Measurements from ENCODE around the gene EPHA10.
"Not testable (repeated sequence)": the region's sequence is repeated elsewhere in the genome, so short reads cannot be mapped to it uniquely, and the experiment has no call there.

The EPHA10 gene

DNA sequence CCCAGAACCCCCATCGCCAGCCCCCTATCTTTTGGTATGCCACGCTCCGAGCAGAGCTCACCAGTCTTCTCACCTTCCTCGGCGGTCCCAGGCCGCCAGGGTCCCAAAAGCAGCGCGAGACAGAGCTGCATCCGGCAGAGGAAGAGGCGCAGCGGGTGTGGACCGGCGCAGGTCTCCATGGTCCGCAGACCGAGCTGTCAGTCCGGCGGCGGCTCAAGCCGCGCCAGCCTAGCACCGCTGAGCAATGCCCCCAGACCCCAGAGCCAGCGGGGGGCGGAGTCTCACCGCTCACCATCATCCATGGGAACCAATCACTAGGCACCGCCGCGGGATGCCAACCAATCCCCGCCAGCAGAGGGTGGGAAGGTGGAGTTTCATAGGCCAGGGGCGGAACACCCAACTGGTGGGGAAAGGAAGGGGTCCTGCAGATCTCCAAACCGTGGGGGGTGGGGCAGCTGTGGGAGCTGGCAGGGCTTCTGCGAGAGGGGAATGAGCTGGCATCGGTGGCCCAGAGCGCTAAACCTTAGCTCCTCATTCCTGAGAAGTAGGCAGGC, at the start of gene EPHA10:
Gene EPHA10, minus strand, starts transcription at position 233 of the 554 bp plus-strand sequence. Its CDS starts 54 bp downstream, at position 179.
- peak; percentile 87 for DNase-seq

DNA sequence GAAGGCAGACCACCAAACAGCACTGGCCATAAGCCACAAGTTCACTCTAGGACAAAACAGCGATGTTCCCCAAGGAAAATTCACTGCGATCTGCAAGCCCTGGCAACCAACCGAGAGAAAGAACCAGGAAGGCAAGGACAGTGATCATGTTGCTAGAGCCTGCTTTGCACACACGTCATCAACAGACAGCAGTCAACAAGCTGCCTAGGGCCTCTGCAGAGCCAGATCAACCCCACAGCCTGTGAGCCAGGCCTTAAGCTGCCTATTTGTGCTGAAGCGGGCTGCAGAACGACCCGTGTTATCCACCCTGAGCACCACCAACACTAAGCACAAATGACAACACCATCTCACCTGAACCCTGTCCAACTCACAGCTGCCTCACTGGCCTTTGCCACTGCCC, 49.3 kb upstream of the EPHA10 start:
- DNase-seq = peak; percentile 24

DNA sequence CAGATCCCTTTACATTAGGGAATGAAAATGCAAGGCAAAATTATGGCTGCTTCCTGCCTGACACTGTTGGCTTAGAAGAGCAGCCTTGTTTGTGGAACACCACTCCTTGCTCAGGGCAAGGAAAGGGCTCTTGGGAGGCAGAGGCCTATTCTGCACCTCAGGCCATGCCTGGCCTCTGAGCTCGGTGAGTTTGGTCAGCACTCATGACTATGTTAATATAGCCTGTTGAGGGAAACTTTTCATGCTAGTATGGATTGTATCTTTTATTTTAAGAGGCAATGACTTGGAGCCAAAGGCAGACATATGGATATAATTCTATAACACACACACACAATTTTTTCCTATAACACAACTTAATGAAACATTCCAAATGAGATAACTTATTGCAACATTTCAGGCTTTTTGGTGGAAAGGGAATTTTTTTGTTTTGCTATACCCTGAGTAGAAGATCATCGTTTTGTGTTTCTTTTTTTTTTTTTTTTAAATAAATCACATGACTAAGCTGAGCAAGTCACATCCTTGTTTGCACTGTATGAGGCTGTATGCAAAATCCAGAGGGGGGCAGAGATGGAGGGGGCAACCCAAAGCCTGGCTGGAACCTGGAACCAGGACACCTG, 48.7 kb upstream of the EPHA10 start:
- DNase-seq = peak; percentile 38

DNA sequence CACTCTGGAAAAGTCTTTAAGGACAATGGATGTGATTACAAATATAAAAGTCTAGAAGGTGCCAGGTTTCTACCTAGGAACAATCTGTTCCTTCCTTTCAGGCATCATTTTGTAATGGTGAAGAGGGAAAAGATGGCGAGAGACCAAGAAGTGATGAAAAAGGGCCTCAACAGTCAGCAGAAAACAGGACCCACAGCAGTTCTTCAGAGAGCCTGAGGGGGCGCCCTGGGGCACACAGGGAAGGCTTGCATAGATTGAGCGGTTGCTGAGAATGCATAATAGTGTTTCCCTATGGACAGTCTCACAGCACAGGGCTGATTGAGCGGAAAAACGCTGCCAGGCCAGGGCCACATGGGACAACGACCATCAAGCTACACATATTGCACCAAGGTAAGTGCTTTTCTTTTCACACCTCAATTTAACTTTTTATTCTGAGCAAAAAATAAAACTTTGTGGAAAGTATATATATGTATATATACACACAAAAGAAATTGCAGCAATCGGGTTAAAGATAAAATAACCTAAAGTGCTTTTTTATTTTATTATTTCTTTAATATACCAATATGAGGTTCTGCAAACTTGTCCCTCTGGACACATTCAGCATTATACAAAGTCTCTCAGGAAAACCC, 46.2 kb upstream of the EPHA10 start:
- peak; percentile 91 for DNase-seq

GRCh38 chr1:37809942-37810341, 45.0 kb upstream of the EPHA10 start:
- no peak for DNase-seq

GRCh38 chr1:37808369-37809319, 43.7 kb upstream of the EPHA10 start:
- DNase-seq = no peak

DNA sequence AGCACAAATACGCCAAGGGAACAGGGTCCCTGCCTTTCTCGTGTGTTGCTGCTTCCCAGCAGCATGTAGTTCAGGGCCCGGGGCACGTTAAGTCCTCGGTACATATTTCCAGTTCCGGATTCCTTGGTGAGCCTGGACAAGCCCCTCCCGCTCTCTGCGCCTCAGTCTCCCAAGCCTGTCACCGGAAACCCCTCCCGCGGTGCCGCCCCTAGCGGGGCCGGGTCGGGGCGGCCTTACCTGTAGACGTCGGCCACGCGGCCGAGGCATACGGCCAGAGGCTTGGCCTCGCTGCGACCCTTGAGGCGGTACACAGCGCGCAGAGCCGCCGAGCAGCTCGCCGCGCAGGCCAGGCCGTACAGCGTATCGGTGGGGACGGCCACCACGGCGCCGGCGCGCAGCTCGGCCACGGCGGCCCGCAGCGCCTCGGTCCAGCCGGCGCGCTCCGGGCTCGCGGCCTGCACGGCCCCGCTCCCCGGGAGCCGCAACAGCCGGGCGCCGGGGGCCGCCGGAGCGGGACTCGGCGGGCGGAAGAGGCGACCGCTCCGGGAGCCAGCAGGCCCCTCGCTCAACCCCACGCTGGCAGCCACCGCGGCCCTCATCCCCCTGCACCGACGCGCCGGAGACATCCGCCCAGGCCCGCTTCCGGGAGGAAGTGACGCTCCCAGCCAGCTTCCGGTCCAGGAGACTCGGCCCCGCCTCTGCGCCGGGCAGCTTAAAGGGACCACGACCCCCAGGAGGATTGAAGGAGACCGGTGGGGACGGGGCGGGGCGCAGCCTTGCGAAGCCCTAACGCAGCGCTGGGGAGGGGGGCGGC, 42.8 kb upstream of the EPHA10 start, which contains the start of the genes C1orf122 and YRDC:
Gene C1orf122, plus strand, starts transcription at position 236 of the 814 bp plus-strand sequence. CDS start 615 bp downstream, outside the sequence.
Gene YRDC, minus strand, starts transcription at position 654 of the 814 bp plus-strand sequence. Its CDS starts 28 bp downstream, at position 626.
- peak; percentile 98 for DNase-seq

DNA sequence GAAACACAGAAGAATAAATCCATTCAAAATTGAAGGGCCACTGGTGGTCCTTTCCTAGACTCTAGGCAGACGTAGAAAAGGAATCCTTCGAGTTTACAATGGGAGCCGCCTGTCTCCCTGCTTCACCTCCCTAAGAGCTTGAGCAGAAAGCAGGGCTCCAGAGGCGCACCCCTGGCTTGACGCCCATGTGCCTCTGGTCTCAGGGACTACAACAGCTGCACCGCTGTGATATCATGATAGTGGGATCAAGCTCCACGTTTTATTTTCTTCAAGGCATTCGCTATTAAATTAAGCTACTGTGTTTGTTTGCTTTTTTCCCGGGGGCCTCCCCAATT, 42.3 kb upstream of the EPHA10 start:
- peak; percentile 4 for DNase-seq

DNA sequence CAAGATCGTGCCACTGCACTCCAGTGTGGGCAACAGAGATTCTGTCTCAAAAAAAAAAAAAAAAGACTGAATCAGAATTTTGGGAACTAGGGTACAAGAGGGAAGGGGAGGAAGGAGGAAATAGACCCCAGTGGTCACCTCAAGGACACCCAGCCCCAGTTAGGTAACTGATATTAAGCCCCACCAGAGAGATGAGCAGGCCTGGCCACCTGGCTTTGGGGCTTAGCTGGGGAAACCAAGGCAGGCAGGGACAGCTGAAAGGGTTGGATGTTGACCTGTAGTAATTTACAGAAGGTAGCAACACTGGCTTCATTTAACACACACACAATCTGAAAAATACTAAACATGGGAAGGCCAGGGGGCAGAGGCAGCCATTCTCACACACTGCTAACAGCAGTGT, 37.5 kb upstream of the EPHA10 start:
- DNase-seq = no peak

- no peak for DNase-seq
Measured at GRCh38 chr1:37797750-37798345, 32.9 kb upstream of the EPHA10 start.

DNA sequence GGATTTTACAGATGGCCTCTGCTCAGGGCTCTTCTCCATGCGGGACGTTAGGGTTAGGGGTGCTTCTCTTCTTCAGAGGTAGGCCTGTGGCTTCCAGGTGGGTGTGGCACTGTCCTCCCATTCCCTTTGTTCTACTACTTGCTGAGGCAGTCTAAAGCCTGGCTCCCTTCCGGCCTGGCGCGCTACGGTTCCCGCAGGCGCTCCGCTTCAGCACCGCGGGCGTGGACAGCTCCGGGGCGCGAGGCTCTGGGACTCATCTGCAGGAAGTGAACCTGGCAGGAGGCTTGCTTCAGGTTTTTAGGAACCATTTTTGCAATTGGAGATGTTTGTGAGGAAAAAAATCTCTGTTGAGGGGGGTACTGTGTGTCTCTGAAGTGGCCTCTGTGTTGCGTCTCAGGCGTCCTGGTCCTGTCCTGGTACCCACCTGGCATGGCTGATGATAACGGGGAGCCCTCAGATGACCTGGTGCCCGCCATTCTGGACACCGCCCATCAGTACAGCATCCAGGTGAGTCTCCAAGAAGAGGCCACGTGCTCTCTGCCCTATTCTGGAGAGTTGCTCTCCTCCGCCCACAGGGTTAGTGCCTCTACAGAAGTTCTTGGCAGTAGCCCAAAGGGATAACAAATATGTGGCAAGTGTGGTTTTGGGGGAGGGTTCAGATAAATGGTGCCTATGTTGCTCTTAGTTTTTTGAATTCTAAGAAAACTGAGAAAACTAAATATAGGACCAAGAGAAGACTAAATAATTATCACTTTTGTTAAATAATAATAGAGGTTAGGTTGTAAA, 30.6 kb upstream of the EPHA10 start:
- peak; percentile 81 for DNase-seq

DNA sequence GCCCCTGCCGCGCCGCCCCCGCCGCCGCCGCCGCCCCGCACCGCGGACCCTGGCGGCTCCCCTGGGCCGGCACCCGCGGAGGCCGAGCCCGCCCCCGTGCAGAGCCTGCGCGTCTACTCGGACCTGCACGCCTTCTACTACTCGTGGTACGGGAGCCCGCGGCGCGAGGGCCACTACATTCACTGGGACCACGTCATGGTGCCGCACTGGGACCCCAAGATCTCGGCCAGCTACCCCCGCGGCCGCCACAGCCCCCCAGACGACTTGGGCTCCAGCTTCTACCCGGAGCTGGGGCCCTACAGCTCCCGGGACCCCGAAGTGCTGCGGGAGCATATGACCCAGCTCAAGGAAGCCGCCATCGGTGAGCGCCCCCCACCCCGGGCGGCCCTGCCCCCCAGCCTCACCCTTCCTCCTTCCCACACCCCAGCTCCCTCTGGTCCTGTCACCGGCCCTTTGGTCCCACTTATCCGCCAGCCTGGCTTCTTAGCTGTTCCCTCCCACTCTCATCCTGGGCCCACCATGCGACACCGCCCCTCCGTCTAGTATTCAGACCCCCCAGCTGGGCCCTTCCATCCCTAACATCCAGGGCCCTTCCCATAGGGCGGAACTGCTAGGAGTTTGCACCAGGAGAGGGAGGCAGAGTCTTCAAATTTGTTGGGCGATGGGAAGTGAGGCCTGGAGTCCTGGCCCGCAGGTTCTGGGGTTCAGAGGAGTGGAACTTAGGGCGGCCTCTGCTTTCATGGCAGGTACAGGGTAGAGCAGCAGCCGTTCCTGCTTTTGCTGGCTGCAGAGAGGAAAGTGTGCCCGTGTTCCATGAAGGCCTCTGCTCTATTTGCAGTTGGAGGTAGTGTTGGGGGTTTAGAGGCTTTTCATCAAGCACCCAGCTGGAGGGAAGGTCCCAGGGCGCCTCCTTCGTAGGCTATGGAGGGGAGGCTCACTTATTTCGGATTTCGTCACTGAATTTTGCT, 29.7 kb upstream of the EPHA10 start:
- peak; percentile 39 for DNase-seq

- DNase-seq = peak; percentile 81
Measured at GRCh38 chr1:37793773-37794371, 29.0 kb upstream of the EPHA10 start, which contains the start of gene MANEAL. MANEAL (plus strand) TSS chr1:37793847; CDS start chr1:37794183, 336 bp downstream.

DNA sequence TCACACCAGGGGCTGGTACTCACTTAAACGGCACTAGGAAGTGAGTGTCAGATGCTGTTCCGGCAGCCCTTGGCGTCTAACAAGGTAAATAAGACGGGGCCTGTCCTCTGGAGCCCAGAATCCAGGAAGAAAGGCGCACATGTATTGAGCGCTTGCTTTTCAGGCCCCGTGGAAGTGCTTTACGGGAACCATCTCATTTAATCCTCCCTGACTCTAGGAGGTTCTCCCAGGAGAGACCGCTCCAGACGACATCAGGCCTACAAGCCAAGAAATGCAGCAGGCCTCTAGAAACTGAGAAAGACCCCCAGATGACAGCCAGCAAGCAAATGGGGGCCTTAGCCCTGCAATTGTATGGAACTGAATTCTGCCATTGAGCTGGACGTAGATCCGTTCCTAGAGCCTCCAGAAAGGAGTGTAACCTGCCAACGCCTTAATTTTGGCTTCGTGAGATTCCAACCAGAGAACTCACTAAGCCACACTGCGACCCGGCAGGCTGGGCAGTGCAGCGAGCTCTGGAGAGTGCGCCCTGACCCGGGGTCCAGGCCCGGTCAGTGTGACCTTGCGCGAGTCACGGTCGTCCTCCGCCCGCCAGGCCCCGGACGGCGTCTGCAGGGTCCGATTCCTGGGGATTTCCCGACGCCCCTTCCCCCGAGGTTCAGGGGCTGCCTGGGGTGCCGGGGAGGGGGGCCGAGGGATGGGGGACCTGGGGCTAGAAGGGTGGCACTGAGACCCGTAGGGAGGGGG, 28.2 kb upstream of the EPHA10 start:
- peak; percentile 5 for DNase-seq

DNA sequence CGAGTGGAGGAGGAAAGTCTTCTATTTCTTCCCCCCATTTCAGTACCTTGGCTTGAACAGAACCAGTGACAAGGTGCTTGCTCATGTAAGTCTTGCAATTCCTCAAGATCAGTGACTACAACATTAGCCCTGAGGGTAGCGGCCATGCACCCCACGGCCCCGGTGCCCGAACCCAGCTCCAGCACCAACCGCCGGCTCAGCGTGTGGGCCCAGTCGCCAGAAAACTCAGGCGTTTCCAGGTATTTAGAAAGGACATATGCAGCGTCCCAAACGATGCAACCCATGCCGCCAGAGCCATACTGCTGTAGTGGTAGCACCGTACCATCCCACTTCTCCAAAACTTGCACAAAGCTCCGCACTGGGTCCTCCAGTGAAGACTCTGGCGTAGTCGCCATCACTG, 17.6 kb upstream of the EPHA10 start:
- DNase-seq = no peak

DNA sequence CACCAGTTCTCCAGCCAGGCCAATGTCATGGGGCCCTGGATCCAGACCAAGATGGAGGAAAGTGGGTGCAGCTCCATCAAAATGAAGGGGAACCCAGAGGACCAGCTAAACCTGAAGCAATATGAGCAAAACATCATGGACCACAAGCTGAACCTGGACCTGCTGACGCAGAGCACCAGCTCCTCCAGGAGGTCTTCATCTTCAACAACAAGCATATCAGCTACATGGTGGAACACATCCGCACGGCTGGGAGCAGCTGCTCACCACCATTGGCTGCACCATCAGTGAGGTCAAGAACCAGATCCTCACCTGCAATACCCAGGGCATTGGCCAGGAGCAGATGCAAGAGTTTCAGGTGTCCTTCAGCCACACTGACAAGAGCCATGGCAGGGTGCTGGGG, 13.7 kb upstream of the EPHA10 start:
- DNase-seq = no peak

DNA sequence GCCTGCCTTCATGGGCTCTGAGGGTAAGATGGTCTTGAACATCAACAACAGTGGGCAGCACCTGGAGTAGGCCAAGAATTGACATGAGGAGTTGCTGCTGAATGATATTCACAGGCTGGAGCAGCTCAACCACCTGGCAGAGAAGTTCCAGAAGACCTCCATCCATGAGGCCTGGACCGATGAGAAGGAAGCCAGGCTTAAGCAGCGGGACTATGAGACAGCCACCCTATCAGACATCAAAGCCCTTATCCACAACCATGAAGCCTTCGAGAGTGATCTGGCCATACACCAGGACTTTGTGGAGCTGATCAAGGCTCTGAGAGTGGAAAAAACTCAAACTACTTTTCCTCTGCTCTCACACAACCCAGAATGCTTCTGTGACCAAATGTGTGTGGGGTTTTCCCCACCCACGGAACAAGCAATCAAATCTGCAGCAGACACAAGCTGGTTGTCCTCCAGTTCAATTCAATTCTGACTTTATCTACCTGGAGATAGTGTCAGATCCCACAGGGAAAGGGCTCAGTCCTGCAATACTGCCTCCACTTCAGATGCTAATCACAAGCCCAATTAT, 12.1 kb upstream of the EPHA10 start:
- no peak for DNase-seq

DNA sequence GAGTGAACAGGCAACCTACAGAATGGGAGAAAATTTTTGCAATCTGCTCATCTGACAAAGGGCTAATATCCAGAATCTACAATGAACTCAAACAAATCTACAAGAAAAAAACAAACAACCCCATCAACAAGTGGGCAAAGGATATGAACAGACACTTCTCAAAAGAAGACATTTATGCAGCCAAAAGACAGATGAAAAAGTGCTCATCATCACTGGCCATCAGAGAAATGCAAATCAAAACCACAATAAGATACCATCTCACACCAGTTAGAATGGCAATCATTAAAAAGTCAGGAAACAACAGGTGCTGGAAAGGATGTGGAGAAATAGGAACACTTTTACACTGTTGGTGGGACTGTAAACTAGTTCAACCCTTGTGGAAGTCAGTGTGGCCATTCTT, 6.5 kb upstream of the EPHA10 start:
- not testable (repeated sequence) for DNase-seq
